Kidney (tissue), 14 donors: ENCODE measurements around the gene KCNJ16. TPM values are rescaled to one million over a fixed set of nuclear protein-coding genes. Genes with fewer than 3 reads are reported as not detected.

Experiments
- DNase-seq, 5 donors: peaks; one replicate each; pipeline ENCODE4 v3.0.0-alpha.2; 2013 to 2020
- FAIRE-seq: peaks from 2 replicates; lab custom pipeline; 2012; peaks lifted over from hg19 to GRCh38; lab: Jason Lieb, UNC
- H3K27ac ChIP-seq, 2 donors: one replicate each; pipeline ENCODE4 v1.7.0; 2013; ENCODE audit warnings: low read depth in 2 of 2, low read length in 2 of 2, inconsistent platforms in 1 of 2
- H3K27me3 ChIP-seq: one replicate; pipeline ENCODE4 v1.7.1; 2013; ENCODE audit warnings: low read length, inconsistent platforms; ENCODE audit not compliant: control insufficient read depth, insufficient read depth
- H3K36me3 ChIP-seq, 3 donors: one replicate each; pipeline versions ENCODE4 v1.7.0 to v1.7.1; 2013; ENCODE audit warnings: low read length in 3 of 3, control low read depth in 1 of 3, inconsistent platforms in 1 of 3; ENCODE audit not compliant: insufficient read depth in 3 of 3, control insufficient read depth in 2 of 3
- H3K4me1 ChIP-seq, 3 donors: one replicate each; pipeline versions ENCODE4 v1.7.0 to v1.7.1; 2013; ENCODE audit warnings: low read length in 3 of 3, inconsistent platforms in 1 of 3, low read depth in 1 of 3; ENCODE audit not compliant: control insufficient read depth in 2 of 3, insufficient read depth in 2 of 3
- H3K4me3 ChIP-seq, 3 donors: one replicate each; pipeline versions ENCODE4 v1.7.0 to v1.8.1; 2013; ENCODE audit warnings: low read length in 3 of 3, control low read depth in 1 of 3, inconsistent platforms in 1 of 3
- H3K9ac ChIP-seq, 3 donors: one replicate each; pipeline versions ENCODE4 v1.7.0 to v1.7.1; 2013; ENCODE audit warnings: low read length in 3 of 3, control low read depth in 1 of 3, inconsistent platforms in 1 of 3
- H3K9me3 ChIP-seq, 3 donors: one replicate each; pipeline versions ENCODE4 v1.7.0 to v1.7.1; 2013; ENCODE audit warnings: low read length in 3 of 3, control low read depth in 1 of 3, inconsistent platforms in 1 of 3; ENCODE audit not compliant: control insufficient read depth in 2 of 3, insufficient read depth in 1 of 3
- intact Hi-C: fragments of 100-400 bp; cut with DNase I; formaldehyde crosslinking; loops from one replicate; pipeline ENCODE4 v1.11.1; 2022
- polyA plus RNA-seq: library from polyadenylated mRNA; stranded (reverse); fragments of 350-450 nt; fragmentation: Illumina TruSeq; extraction: RNeasy Lipid Tissue Mini Kit (QIAGEN cat#74804); gene quantifications from one replicate; pipeline ENCODE4 v1.2.3, GENCODE V29; 2014; ENCODE audit warnings: low read depth, low replicate concordance; ENCODE audit not compliant: insufficient read depth
- total RNA-seq: library from RNA; stranded (reverse); fragmentation: NEBNext Ultra II Directional; extraction: Animal tissue kit (Norgen Biotek cat#: 25700); gene quantifications from one replicate; pipeline ENCODE4 v1.2.1, GENCODE V29; 2021
- TF ChIP-seq, protein P1 (sequence below): IDR thresholded peaks from 3 replicates; pipeline ENCODE4 v1.5.1; 2012; ENCODE audit warnings: mild to moderate bottlenecking, moderate library complexity, borderline replicate concordance; ENCODE audit not compliant: insufficient read depth; ENCODE audit errors: extremely low read depth
- donor health status: control.
- donor health status: control.
- donor health status: control.
- donor health status: control.
- donor health status: control.
- donor health status: DM: yes; HTN: yes; CAD: no.
- donor health status: Normal renal cell carcinoma (clear cell type).

KCNJ16 gene
- total and polyA plus RNA-seq, 2 donors from 2014 or later, result 163 to 281 TPM

DNA sequence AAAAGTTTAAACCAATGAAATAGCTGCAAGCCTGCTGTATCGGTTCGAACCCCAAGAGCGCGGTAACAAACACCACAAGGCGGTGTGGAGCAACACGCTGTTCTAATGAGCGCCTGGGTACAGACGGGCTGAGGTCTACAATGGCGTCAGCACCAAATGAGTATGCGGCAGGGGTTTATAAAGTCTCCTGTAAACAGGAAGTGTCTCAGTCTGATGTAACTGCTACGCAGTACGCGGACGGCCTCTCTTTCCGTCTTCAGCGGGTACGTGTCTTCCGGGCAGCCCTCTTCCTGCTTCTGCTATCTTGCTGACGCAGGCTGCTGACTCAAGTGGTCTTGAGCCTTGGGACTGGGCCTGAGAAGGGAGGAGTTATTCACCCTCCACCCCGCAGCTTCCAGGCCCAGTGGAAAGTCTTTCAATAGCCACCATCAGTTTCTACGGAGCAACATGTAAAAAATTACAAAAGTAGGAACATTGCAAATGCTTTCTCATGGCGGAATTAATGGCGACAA is 53.8 kb downstream of the KCNJ16 start:
- Histone ChIP-seq H3K27ac (no peak overlapping the region), H3K27me3 (no peaks in the 10 kb centered on the region), H3K9ac (no peak overlapping the region), H3K9me3 (no peaks in the 10 kb centered on the region), H3K4me3 (no peak overlapping the region), H3K36me3 (peaks cover 0 to 24% (median 15%) of the 10 kb centered on the region in 3 donors), H3K4me1 (no peaks in the 10 kb centered on the region)
- FAIRE-seq (no peak), DNase-seq (no peak)
- intact Hi-C loops, result no loop called here
- TF ChIP-seq, protein P1, sequence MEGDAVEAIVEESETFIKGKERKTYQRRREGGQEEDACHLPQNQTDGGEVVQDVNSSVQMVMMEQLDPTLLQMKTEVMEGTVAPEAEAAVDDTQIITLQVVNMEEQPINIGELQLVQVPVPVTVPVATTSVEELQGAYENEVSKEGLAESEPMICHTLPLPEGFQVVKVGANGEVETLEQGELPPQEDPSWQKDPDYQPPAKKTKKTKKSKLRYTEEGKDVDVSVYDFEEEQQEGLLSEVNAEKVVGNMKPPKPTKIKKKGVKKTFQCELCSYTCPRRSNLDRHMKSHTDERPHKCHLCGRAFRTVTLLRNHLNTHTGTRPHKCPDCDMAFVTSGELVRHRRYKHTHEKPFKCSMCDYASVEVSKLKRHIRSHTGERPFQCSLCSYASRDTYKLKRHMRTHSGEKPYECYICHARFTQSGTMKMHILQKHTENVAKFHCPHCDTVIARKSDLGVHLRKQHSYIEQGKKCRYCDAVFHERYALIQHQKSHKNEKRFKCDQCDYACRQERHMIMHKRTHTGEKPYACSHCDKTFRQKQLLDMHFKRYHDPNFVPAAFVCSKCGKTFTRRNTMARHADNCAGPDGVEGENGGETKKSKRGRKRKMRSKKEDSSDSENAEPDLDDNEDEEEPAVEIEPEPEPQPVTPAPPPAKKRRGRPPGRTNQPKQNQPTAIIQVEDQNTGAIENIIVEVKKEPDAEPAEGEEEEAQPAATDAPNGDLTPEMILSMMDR, result no peak

DNA sequence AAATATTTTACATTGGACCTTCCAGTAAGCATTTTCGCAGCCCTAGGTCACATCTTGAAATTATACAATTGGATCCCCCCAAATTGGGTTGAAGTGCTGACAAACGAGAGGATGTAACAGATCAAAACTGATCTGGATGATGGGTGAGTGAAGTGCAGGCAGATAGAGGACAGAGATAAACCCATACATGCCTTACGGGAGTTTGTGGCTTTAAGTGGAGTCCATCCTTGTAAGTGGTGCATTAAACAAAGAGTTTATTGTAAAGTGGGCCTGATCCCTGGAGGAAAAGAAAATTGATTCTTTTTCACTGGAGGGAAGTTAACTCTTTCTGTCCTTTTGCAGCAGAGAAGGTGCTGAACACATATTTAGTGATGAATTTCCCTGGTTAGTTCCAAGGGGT is 55.3 kb downstream of the KCNJ16 start:
- Histone ChIP-seq H3K9ac (no peak overlapping the region), H3K36me3 (peaks cover 0 to 25% (median 15%) of the 10 kb centered on the region in 3 donors), H3K27me3 (no peaks in the 10 kb centered on the region), H3K27ac (no peak overlapping the region), H3K4me3 (no peak overlapping the region), H3K4me1 (no peaks in the 10 kb centered on the region), H3K9me3 (no peaks in the 10 kb centered on the region)
- TF ChIP-seq, protein P1, result no peak
- FAIRE-seq (no peak), DNase-seq (no peak)
- intact Hi-C loops, result no loop called here

DNA sequence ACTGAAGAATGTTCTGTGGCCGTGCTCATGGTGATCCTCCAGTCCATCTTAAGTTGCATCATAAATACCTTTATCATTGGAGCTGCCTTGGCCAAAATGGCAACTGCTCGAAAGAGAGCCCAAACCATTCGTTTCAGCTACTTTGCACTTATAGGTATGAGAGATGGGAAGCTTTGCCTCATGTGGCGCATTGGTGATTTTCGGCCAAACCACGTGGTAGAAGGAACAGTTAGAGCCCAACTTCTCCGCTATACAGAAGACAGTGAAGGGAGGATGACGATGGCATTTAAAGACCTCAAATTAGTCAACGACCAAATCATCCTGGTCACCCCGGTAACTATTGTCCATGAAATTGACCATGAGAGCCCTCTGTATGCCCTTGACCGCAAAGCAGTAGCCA is 57.5 kb downstream of the KCNJ16 start:
- TF ChIP-seq, protein P1, result no peak
- DNase-seq (no peak), FAIRE-seq (no peak)

DNA sequence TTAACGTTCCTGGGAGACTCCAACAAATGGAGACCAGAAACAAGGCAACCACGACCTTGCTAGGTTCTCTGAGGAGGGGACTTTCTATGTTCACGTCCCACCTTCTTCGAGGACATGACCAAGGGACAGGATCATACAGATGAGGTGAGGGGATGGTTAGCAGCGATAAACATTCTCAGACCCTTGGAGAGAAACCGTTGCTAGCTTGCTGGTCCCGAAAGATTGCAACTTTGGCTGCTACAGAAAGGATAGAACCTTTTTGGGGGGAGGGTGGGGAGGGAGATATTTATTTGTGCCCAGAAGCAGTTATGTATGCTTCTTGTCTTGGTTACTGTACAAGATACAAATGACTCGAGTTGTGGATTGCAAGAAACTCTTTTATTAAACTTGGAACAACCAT is 59.0 kb downstream of the KCNJ16 start:
- FAIRE-seq, result no peak
- peaks cover 3 to 11% (median 4%) of the 10 kb centered on the region in 3 donors for H3K4me1 ChIP-seq
- no peak overlapping the region for H3K27ac ChIP-seq
- intact Hi-C loops, result no loop called here
- no peak overlapping the region for H3K4me3 ChIP-seq
- TF ChIP-seq, protein P1, result no peak
- no peak for DNase-seq
- H3K36me3 ChIP-seq, result peaks cover 0 to 25% (median 9%) of the 10 kb centered on the region in 3 donors
- no peak overlapping the region for H3K9ac ChIP-seq
- H3K9me3 ChIP-seq, result no peaks in the 10 kb centered on the region
- H3K27me3 ChIP-seq, result no peaks in the 10 kb centered on the region

More for the DNA sequence above, 57.5 kb downstream of the KCNJ16 start:
- H3K9ac ChIP-seq, result no peak overlapping the region
- peaks cover 0 to 11% (median 3%) of the 10 kb centered on the region in 3 donors for H3K4me1 ChIP-seq
- H3K9me3 ChIP-seq, result no peaks in the 10 kb centered on the region
- H3K27me3 ChIP-seq, result no peaks in the 10 kb centered on the region
- no peak overlapping the region for H3K27ac ChIP-seq
- intact Hi-C loops, result no loop called here
- H3K36me3 ChIP-seq, result peaks cover 0 to 25% (median 11%) of the 10 kb centered on the region in 3 donors
- H3K4me3 ChIP-seq, result no peak overlapping the region
